GM12872 (cell line): ENCODE data around the gene NME3.
A peak's percentile ranks its signal among the peaks of the same experiment; 100 is the strongest.

Experiments
- TF ChIP-seq, protein P1 (sequence below): IDR thresholded peaks from 3 replicates; pipeline ENCODE4 v1.5.1; 2011; ENCODE audit warnings: low read depth, mild to moderate bottlenecking, low read length, moderate library complexity; ENCODE audit not compliant: insufficient read depth

The NME3 gene

DNA sequence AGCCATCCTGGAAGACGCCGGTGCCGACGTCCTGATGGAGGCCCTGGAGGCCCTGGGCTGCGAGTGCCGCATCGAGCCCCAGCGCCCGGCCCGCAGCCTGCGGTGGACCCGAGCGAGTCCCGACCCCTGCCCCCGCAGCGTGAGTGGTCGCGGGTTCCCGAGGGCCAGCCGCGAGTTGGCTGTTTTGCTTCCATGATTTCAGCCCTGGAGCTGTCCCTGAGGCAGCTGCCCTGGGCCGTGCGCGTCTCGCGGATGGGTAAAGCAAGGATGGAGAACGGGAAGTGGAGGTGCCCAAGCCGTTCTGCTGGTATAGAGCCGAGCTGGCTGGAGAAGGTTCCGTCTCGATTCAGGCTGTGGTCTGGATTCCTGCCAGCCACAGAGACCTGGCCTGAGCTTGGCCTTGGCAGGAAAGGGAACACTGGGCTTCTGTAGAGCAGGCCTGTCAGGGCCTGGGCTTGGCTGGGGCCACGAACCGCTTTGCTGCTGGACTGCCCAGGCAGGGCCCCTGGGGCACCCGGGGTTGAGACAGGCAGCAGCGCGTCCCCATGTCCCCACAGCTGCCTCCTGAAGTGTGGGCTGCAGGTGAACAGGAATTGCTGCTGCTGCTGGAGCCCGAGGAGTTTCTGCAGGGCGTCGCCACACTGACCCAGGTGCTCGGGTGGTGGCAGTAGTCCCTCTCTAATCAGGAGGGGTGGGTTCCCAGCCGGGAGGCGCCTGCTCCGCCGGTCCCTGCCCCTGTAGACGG lies 2.5 kb upstream of the NME3 start:
- TF ChIP-seq, protein P1, sequence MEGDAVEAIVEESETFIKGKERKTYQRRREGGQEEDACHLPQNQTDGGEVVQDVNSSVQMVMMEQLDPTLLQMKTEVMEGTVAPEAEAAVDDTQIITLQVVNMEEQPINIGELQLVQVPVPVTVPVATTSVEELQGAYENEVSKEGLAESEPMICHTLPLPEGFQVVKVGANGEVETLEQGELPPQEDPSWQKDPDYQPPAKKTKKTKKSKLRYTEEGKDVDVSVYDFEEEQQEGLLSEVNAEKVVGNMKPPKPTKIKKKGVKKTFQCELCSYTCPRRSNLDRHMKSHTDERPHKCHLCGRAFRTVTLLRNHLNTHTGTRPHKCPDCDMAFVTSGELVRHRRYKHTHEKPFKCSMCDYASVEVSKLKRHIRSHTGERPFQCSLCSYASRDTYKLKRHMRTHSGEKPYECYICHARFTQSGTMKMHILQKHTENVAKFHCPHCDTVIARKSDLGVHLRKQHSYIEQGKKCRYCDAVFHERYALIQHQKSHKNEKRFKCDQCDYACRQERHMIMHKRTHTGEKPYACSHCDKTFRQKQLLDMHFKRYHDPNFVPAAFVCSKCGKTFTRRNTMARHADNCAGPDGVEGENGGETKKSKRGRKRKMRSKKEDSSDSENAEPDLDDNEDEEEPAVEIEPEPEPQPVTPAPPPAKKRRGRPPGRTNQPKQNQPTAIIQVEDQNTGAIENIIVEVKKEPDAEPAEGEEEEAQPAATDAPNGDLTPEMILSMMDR, result no peak

DNA sequence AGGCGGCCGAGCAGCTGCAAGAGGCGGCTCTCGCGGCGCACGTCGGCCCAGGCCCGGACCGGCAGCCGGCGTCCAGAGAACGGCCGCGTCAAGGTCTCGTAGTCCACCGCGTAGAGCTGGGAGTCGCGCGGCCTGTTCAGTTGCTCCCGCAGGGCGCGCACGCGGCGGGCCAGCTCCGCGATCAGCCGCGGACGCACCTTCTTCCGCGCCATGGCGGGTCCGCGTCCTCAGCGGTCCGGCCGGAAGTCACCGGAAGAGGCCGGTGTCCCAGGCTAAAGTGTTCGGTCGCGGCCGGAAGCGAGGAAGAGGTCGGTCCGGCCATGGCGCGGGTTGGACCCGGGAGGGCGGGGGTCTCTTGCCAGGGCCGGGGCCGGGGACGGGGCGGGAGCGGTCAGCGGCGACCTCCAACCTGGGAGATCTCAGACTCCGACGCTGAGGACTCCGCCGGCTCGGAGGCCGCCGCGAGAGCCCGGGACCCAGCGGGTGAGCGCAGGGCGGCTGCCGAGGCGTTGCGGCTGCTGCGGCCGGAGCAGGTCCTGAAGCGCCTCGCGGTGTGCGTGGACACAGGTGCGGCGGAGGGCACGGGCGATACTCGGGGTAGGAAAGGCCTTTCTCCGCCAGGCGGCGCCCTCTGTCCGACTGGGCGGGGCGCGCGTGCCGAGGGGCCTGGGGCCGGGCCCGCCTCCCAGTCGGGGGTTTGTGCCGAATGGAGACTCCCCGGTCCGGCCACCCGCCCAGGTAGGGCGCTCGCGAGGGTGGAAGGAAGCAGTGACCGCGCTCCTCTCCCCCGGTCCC lies 1.8 kb upstream of the NME3 start, which contains the start of gene MRPS34:
TSS of gene MRPS34 (minus strand) at position 227 of the 795 bp plus-strand sequence. CDS start at position 212, 15 bp downstream.
- TF ChIP-seq, protein P1, result peak; percentile 82

DNA sequence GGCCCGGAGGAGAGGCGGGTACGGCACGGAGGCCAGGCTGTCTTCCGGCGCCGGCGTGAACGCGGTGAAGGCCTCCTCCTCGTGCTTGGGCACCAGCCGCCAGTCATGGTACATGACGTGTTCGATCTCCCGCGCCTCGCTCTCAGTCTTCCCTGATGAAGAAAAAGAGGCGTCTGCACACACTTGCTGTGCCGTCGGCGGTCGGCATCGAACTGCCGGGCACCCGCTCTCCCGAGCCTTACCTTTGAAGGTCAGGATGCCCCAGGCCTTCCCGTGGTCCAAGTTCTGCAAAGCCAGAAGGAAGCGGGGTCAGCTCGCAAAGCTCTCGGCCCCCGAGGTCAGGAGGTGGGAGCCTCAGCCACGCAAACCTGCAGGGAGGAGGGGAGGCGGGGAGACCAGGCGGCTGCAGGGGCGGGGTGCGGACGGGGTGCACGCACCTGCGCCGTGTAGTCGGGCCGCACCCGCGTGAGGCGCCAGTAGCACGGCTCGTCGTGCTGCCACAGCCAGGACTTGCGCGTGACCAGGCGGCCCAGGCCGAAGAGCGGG lies 1.1 kb upstream of the NME3 start, which contains the start of gene EME2:
TSS of gene EME2 (plus strand) at position 449 of the 546 bp plus-strand sequence. CDS start 418 bp downstream, outside the sequence.
- TF ChIP-seq, protein P1, result no peak

DNA sequence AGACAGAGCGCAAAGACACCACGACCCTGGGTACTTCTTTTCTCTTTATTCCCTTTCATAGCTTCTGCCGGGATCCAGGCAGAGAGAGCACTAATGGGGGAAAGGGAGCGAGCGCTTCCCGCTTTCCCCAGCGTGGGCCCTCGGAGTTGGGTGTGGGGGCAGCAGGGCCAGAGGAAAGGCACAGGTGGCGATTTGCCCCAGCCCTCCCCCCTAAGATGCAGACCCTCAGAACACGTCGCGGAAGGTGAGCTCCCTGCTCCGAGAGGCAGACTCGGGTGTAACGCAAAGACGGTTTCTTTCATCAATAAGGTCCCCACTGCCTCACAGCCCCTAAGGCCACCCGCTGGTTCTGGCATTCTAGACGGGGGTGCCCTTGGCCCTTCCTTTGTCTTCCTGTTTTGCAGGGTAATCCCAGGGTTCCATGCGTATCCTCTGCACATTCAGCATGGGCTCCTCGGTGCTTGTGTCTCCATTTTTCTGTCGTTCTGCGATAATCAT lies 570 bp upstream of the NME3 start:
- TF ChIP-seq, protein P1, result no peak

DNA sequence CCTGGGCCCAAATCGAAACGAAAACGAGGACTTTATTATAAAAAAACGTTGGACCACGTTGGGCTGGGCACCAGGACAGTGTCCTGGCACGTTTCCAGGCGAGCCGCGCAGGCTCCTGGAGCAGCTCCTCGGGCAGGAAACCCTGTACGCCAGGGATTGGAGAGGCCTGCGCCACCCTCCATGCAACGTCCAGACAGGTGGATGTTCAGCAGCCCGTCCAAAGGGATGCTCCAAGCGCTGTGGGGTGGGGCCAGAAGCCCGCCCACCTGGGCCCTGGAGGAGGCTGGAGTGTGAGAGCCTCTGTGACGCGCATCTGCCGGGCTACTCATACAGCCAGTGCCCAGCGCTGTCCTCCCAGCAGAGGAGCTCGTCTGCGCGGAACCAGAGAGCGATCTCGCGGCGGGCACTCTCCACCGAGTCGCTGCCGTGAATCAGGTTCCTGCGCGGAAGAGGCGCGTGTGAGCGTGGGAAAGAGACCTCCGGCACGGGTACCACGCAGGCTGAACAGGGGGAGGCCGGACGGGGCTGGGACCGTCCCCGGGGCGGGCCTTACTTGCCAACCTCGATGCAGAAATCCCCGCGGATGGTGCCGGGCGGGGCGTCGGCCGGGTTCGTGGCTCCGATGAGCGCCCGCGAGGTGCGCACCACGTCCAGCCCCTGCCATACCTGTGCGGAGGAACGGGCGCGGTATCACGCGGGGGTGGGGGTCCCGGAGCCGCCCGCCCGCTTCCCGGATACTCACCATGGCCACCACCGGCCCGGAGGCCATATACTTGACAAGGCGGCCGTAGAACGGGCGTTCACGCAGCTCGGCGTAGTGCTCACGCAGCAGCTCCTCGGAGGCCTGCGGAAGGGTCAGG lies 785 bp downstream of the NME3 start:
- TF ChIP-seq, protein P1, result no peak

DNA sequence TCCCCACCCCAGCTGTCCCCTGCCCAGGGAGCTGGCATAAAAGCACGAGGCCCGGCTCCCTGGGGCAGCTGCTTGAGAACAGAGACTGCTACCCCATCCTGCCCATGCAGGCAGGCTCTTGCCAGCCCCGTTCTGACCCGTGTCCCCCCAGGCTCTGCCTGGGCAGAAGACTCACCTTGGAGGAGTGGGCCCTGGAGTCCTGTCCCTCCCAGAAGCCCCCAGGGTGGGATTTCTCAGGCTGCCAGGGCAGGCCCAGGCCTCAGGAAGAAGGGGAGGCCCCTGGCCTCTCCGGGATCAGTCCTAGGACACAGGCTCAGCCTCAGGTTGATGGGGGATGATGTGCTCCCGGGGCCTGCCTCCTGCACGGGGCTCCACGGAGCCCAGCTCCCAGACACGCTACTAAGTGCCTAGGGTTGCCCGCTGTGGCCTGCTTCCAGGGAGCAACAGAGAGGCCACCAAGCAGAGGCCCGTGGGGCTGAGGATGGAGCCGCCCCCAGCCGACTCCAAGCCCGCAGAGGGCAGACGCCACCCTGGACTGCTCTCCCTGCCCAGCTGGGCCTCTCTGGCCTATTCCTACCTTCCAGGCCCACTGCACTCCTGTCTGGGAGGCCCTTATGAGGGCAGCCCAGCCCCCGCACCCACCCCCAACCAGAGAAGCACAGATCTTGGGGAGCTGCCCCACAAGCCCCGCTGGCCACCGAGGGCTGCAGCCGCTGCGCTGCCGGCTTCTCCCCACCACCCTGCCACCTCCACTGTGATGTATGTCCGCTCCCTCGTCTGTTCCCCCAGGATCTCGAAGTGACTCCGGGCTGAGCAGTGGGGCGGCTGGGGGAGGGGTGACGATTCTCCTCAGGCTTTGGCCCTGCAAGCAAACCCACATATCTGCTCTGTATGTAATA lies 1.7 kb downstream of the NME3 start:
- TF ChIP-seq, protein P1, result no peak
